NCI-H226 (cell line): ENCODE measurements around the gene TXLNG.

Experiments used
- DNase-seq: peaks from one replicate; pipeline ENCODE4 v3.0.0-alpha.2; 2015

The TXLNG gene

DNA sequence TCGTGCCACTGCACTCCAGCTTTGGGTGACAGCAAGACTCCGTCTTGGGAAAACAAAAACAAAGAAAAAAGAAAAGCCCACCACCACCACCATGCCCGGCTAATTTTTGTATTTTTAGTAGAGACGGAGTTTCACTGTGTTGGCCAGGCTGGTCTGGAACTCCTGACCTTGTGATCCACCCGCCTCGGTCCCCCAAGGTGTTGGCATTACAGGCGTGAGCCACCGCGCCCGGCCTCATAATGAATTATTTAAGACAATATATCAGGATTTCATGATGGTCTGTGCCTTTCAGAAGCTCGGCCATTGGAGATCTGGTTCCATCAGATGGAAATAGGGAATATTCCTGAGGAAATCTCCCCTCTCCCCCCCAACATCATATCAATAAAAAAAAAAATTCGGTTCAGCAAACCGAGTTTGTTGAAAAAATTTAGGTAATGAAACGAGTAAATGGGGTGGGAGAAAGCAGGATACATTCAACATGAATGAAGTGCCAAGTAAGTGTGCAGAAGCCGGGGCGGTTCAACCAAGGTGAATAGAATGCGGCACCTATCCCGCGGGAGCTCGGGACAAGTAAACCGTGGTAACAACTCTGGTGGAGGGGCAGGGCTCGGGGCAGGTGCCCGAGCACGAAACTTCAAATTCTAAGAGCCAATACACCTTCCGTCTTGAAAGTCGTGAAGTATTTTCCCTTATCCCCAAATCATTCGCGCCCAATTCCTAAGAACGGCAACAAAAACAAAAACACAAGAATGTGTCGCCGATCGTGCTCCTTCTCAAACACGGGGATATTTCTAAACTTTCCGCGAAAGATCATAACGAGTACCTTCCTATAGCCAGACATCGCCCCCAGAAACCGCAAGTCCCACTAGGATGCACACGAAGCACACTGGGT, 773 bp upstream of the TXLNG start:
- no peak for DNase-seq

DNA sequence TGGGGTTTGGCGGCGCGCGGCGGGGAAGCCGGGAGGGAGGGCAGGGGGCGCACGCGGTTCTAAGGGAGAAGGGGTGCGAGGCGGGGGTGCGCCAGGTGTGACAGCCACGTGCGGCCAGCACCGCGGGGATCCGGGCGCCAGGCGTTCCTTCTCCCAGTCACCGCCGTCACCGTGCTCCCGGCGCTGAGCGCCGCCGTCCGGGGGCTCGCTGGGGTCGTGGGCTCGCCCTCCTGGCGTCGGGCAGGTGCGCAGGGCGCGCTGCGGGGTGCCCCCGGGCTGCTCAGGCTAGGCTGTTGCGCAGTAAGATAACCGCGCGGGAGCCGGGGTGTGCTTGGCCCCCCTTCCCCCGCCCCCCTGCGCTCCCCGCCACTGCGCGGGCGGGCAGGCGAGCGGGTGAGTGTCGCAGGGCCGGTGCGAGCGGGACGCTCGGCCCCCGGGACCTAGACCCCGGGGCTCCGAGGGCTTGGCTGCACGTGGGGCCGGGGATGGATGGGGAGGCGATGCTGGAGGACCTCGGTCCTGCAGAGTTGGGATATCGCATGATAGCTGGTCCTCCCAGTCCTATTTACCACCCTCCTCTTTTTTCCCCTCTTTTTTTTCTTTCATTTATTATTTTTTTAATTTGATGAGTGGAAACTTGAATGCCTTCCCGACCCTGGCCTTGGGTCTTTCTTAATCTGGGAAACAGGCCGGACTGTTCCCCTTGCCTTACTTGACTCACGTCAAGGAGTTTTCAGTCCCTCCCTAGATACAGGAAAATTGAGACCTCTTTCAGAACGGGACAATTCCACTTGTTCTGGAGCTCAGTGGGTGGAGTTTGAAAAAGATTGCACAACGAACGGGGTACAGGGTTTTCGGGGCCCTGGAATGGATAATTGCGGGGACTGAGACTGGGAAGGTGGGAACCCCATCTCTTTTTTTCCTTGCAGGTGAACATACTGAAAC, 797 bp downstream of the TXLNG start:
- no peak for DNase-seq

DNA sequence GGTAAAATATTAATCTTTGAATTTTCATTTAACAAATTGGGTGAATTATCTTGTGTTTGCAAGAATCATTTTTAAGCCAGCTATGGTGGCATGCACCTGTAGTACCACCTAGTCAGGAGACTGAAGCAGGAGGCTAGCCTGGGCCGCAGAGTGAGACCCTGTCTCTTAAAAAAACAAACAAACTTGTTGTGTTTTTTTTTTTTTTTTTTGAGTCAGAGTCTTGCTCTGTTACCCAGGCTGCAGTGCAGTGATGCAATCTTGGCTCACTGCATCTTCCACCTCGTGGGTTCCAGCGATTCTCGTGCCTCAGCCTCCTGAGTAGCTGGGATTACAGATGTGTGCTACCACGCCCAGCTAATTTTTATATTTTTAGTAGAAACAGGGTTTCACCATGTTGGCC, 2.2 kb downstream of the TXLNG start:
- no peak for DNase-seq

DNA sequence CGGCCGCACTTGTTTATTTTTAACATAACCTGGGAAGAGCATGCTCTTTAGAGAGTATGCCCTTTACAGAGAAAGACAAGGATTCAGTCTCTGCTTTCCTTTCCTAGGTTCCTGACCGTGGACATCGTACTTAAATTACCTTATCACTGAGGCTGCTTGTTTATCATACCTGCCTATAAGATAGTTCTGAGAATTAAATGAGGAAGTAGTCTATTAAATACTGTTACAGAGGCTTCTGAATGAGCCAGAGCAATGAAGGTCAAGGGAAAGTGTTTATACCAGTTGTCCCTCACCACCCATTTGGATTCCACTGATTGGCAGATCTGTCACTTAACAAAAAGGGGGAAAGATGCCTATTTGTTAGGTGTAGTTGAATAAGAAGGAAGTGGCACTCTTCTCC, 10.0 kb downstream of the TXLNG start:
- no peak for DNase-seq

DNA sequence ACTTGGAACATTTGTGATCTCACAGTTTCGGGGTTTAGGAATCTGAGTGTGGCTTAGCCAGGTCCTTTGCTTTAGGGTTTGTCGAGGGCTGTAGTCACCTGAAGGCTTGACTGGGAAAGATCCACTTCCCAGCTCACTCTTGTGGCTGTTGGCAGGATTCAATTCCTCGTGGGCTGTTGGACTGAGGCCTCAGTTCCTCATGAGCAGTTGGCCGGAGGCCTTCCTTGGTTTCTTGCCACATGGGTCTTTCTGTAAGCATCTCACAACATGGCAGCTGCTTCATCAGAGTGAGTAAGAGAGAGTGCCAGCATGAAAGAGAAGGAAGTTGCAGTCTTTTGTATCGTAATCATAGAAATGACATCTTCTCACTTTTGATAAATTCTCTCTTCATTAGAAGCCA, 11.1 kb downstream of the TXLNG start:
- no peak for DNase-seq

DNA sequence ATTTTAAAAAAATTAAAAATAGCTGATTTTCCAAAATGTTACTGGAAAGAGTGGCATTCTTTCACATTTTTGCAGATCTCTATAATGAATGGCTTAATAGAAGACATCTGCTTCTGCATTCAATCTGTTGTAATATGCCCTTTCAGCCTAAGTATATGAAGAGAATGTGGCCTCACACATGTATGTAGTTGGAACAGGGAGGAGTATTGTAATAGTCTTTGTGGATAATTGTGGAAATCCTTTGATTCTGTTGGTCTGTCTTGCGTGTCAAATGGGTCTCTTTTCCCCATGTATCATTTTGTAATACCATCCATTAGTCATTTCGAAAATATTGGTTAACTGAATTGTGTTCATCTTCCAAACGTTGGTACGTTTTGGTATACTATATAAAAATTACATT, 11.6 kb downstream of the TXLNG start:
- DNase-seq, result no peak

DNA sequence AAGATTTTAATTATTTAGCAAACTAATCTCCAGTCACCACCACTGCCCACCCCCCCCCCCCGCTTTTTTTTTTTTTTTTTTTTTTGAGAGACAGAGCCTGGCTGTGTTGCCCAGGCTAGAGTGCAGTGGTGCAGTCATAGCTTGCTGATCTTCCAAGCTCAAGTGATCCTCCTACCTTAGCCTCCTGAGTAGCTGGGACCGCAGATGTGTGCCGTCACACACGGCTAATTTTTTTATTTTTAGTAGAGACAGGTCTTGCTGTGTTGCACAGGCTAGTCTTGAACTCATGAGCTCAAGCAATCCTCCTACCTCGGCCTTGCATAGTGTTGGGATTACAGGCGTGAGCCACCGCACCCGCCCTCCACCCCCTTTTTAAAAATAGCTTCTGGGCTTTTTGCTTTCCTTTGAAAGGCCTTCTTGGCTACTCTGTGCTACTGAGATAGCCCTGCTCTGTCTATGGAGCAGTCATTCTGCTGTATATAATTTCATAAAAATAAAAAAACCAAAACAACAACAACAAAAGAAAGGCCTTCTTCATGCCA, 18.7 kb downstream of the TXLNG start:
- no peak for DNase-seq

DNA sequence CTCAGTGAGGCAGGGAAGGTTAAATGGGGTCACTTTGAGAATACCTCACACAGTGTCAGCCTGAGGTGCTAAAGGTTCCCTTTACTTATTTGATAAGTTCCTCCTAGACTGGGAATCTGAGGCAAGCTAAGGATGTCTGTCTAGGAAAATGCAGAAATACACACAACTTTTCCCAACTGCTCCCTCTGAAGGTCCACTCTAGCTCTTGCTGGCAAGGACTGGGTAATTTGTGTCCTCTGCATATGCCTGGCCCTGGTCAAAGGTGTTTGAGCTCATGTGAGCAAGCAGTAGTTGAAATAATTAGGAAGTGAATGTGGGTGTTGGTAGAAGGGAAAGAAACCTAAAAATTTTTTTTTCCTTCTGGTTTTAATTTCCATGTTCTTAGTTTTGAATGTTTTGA, 21.3 kb downstream of the TXLNG start:
- DNase-seq, result peak; percentile 6

DNA sequence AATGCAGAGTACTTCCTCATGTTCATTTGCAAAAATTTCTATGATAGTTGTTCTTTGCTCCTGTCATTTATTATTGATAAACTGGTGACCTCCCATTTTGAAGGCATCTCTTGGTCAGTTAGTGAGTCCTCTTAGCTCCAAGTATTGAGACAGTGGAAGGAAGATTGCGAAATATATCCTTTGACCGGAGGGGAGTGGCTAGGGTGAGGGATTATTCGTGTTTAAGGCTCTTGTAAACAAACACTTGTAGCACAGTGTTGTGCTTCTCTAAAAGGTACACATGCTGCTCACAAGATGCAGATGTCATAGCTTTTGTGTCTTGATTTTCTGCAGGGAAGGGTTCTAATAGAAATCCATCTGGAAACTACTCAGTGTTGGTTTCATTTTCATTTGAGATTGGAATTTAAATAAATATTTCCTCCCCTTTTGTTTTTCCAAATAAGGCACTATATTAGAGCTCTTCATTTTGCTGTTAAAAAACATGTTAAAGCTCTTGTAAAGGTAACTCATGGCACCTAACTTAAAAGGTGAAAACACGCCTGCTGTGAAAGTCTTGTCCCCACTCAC, 21.8 kb downstream of the TXLNG start:
- DNase-seq, result peak; percentile 8

DNA sequence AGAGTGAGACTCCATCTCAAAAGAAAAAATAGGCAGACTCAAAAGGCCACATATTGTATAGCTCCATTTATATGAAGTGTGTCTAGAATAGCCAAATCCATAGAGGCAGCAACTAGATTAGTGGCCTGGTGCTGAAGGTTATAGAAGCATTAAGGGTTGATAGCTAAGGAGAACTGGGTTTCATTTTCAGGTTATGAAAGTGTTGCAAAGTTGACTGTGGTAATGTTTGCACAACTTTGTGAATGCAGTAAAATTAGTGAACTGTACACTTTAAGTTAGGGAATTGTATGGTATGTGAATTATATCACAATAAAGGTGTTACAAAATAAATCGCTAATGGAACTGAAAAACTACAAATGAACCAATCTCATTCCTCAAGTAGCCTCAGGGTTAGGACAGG, 28.3 kb downstream of the TXLNG start:
- DNase-seq, result no peak

DNA sequence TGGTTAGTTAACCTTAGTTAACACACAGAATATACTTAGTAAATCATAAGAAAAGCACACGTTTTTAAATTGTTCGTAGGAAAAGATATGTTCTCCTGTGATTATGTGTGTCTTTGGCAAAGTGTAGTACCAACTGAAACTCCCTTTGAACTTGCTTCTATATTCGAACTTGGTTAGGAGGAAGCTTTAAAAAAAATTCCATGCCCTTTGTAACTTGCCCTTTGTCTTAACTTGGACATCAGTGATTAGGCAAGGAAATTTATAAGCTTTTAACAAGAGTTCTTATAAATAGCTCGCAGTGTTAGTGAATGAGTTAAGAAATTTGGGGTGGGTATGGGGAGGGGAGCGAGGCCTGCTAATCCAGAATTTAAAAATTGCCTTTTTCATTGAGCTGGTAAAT, 33.4 kb downstream of the TXLNG start:
- no peak for DNase-seq

DNA sequence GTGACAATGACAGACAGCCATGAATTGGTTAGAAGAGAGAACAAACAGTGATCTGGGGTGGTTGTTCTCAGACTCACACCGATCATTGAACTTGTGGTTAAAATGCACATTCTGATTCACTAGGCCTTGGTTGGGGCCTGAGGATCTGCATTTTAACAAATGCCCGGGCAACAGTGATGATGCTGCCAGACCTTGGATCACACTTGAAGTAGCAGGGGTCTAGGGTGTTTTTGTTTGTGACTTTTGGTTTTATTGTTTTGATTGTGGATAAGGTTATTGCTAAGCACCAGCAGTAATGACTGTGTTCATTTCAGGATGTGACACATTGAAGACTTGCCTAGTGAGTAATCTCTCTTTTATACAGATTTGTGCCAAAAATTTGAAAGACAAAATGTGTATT, 36.5 kb downstream of the TXLNG start:
- no peak for DNase-seq

DNA sequence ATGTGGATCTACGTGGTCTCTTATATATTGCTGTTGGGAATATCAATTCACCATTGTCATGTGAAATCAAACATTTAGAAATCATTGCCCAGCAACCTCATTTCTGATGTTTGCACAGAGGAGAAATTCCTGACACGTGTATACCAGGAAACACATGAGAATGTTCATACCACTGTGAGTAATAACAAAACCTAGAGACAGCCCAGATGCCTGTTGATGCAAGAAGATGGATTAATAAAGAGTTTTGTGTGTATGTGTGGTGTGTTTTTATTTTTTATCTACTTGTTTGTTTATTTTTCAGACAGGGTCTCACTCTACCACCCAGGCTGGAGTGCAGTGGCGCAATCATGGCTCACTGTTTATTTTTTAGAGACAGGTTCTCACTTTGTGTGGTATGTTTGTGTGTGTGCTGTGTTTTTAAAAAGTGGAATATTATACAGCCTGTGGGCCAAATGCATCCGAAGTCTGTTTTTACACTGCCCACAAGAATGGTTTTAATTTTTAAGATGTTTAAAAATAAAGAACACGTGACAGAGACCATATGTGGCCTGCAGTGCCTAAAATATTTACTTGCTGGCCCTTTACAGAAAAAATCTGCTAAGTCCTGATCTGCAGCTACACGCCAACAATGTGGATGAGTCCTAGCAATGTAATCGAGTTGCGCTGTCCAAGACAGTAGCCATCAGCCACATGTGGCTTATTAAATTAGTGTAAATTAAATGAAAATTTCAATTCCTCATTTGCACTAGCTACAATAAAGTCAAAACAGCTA, 39.2 kb downstream of the TXLNG start:
- no peak for DNase-seq

DNA sequence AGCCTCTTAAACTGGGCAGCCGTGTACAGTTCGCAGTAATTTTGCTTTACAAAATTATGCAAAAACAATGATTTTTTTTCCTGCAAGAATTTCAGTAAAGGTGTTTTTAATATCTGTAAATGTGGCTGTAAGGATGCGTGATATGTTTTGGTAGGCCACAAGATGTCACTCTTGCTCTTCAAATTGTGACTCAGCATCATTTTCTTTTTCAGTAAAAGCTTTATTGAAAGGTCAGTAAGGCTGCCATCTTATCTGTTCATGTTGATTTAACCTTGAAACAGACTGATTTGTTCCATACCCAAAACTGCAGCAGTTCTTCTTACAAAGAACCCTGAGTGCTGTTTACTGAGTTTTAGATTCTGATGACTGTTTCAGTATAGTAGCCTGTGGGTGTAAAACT, 39.9 kb downstream of the TXLNG start:
- DNase-seq, result no peak

DNA sequence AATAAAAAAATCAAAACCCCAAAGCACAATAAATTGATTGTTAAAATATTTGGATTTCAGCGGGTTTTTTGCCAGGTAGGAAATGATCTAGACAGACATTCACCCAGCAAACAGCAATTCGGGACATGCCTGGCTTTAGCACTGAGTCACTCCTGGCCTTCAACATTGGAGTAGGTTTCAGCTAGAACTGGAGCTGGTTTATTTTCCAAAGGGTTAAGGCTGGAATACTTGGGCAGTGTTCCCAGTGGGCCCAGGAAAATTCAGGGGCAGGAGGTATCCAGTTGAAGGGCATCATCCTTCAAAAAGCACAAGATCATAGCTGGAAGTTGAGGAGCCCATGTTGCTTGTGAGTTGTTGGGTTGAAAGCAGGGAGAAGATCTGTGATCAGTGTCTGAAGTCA, 41.0 kb downstream of the TXLNG start:
- DNase-seq, result no peak

DNA sequence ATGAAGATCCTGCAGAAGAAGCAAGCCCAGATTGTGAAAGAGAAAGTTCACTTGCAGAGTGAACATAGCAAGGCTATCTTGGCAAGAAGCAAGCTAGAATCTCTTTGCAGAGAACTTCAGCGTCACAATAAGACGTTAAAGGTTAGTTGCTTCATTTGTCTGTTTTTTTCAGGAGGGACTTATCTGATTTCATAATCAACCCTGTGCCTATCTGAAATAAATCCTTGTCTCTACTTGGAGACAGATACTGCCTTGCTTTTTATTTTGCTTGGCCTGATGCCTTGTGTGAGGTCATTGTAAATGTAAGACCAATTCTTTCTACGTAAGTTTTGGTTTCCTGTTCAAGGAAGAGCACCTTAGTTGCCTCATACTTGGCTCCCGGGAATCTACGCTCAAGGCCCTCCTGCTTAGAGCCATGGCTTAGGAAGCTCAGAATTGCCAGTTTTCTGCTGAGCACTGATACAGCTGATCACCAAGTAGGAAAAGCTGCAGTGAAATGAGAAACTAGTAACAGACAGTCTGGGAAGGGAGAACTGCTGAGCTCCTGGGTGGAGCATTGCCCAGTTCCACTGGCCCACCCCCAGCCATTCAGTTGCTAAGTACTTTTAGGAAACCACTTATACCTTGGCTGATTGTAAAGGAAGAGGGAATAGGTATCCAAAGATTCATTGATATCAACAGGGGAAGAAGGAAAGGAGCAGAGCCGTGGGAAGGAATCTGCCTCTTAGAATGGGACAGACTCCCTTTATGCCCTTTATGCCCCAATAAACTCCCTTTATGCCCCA, 42.0 kb downstream of the TXLNG start:
- DNase-seq, result peak; percentile 74

DNA sequence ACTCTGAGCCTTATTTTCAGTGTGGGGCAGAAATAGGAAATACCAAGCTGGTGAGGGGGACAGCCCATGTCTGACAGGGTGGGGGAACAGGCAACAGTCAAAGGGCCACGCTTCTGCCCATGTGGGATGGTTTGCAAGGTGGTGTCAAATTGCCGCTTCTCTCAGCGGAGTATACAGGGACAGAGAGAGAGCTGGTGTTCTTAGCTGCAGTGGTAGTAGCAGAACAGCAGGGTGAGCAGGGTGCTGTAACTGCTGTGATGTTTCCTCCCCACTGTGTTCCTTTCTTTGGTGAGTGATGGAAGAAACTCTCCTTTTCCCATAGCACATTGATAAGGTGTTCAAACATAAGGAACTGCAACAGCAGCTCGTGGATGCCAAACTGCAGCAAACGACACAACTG, 46.0 kb downstream of the TXLNG start:
- no peak for DNase-seq

DNA sequence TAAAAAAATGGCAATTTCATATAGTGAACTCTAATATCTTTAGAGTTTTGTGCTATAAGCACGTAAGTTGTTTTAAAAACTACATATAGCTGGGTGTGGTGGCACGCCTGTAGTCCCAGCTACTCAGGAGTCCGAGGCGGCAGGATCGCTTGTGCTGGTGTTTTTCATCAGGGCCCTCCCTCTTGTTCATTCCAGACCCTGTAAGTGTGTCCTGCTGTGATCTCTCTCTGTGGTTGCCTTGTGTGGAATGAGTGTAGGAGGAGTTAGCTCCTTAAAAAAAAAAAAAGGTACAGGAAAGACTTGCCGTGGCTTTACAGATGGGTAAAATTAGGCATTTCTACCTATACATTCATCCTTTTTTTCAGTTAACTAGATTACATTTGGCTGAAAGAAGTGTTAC, 48.5 kb downstream of the TXLNG start:
- DNase-seq, result no peak

DNA sequence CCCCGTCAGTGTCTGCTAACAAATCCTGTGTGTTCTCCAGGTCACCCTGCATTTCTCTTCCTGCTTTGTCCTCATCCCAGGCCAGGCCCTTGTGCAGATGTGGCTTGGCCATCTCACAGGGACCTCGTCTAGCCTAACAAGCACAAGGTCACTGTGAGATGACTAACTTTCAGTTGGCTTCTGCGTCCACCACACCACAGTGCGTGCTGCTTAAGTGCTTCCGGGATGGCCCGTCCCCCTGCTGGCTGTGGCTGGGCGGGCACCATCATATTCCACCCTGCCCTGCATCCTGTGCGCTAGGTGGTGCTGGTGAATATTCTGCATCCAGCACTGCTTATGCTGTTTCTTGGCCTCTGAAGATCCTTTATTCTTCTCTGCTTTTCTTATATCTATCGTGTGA, 50.1 kb downstream of the TXLNG start:
- no peak for DNase-seq

DNA sequence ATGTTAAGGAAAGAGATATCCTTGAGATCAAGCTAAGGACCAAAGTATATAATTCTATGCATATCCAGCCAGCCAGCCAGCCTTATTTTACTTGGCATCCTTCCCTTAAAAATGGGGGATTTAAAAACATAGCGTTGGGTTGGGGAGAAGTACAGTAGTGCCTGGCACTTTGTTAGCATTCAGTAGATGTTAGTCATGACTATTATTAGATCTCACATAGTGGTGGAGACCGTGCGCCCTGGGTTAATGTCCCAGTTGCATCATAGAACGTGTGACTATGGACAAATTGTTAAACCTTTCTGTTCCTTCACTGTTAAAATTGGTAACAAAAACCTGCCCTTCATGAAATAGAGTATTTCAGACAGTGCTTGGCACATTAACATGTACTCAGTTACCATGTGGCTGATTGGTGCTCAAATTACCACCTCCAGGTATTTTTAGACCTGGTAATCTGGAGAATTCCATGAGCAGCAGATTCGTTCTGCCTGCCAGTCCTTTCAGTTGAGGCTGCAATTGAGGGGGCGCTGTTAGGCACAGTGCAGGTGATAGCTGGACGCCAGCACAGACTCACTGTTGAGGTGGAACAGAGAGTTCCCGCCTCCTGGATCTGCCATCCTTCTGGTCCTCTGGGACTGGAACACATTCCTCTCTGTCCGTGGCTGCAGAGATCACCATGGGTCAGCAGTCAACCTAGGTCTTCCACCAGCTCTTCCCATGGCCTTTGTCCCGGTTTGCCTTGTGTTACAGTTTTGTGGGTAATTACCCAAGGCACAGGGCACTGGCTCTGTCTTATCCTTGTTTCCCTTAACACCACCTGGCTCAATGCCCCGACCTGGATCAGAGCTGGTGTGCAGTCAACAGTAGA, 52.2 kb downstream of the TXLNG start:
- peak; percentile 64 for DNase-seq
